HepG2 (cell line): ENCODE data around the gene HNRNPF. TPM values are rescaled to one million over a fixed set of nuclear protein-coding genes. Genes with fewer than 3 reads are reported as not detected.
A peak's percentile ranks its signal among the peaks of the same experiment; 100 is the strongest.

Experiments used
- ARNT2 ChIP-seq: sonication (generic); formaldehyde crosslinking; IDR thresholded peaks from 2 replicates; pipeline ENCODE4 v1.8.0; 2022; ENCODE audit warnings: mild to moderate bottlenecking, low read depth, missing genetic modification reagents, moderate library complexity
- ARNTL ChIP-seq: sonication (generic); formaldehyde crosslinking; IDR thresholded peaks from 2 replicates; pipeline ENCODE4 v1.4.0; 2020; ENCODE audit warnings: mild to moderate bottlenecking, missing genetic modification reagents
- ATAD3A ChIP-seq: sonication (generic); formaldehyde crosslinking; IDR thresholded peaks from 2 replicates; pipeline ENCODE4 v1.4.0; 2020; ENCODE audit warnings: missing genetic modification reagents
- CBFB ChIP-seq: sonication (generic); formaldehyde crosslinking; IDR thresholded peaks from 2 replicates; pipeline ENCODE4 v1.4.0; 2020; ENCODE audit warnings: missing genetic modification reagents
- DMAP1 ChIP-seq: IDR thresholded peaks from 2 replicates; pipeline ENCODE4 v1.6.1; 2016
- DNMT1 ChIP-seq: sonication (generic); formaldehyde crosslinking; IDR thresholded peaks from 2 replicates; pipeline ENCODE4 v1.5.1; 2020; ENCODE audit warnings: mild to moderate bottlenecking, missing genetic modification reagents
- ELF1 ChIP-seq: sonication (generic); formaldehyde crosslinking; IDR thresholded peaks from 2 replicates; pipeline ENCODE4 v1.4.0; 2020; ENCODE audit warnings: missing genetic modification reagents
- FOSL2 ChIP-seq: sonication (generic); formaldehyde crosslinking; IDR thresholded peaks from 2 replicates; pipeline ENCODE4 v1.4.0; 2020; ENCODE audit warnings: missing genetic modification reagents
- HIVEP1 ChIP-seq: sonication (generic); formaldehyde crosslinking; IDR thresholded peaks from 2 replicates; pipeline ENCODE4 v1.4.0; 2020; ENCODE audit warnings: mild to moderate bottlenecking, missing genetic modification reagents
- KAT7 ChIP-seq: IDR thresholded peaks from 2 replicates; pipeline ENCODE4 v1.6.1; 2018; ENCODE audit warnings: borderline replicate concordance, missing compliant biosample characterization
- MIXL1 ChIP-seq: IDR thresholded peaks from 2 replicates; pipeline ENCODE4 v1.6.1; 2016
- NFKB2 ChIP-seq: sonication (generic); formaldehyde crosslinking; IDR thresholded peaks from 2 replicates; pipeline ENCODE4 v1.4.0; 2020; ENCODE audit warnings: missing genetic modification reagents, borderline replicate concordance
- ONECUT2 ChIP-seq: sonication (generic); formaldehyde crosslinking; IDR thresholded peaks from 2 replicates; pipeline ENCODE4 v1.4.0; 2020; ENCODE audit warnings: missing genetic modification reagents
- RAD51 ChIP-seq: fragments of 450-650 bp; IDR thresholded peaks from 2 replicates; pipeline ENCODE4 v1.6.1; 2016; ENCODE audit warnings: borderline replicate concordance
- SMC3 ChIP-seq: IDR thresholded peaks from 2 replicates; pipeline ENCODE4 v1.6.1; 2011; ENCODE audit warnings: low read length, improper control_type of control experiment
- ZBTB2 ChIP-seq: sonication (generic); formaldehyde crosslinking; IDR thresholded peaks from 2 replicates; pipeline ENCODE4 v1.8.0; 2022; ENCODE audit warnings: low read depth, missing genetic modification reagents
- ZBTB38 ChIP-seq: sonication (generic); formaldehyde crosslinking; IDR thresholded peaks from 2 replicates; pipeline ENCODE4 v1.5.1; 2020; ENCODE audit warnings: mild to moderate bottlenecking, missing genetic modification reagents
- ZFP82 ChIP-seq: sonication (generic); formaldehyde crosslinking; IDR thresholded peaks from 2 replicates; pipeline ENCODE4 v1.5.1; 2020; ENCODE audit warnings: mild to moderate bottlenecking, missing genetic modification reagents, borderline replicate concordance
- ZNF124 ChIP-seq: sonication (generic); formaldehyde crosslinking; IDR thresholded peaks from 2 replicates; pipeline ENCODE4 v1.4.0; 2020; ENCODE audit warnings: missing genetic modification reagents
- ZNF143 ChIP-seq: sonication (generic); formaldehyde crosslinking; IDR thresholded peaks from 2 replicates; pipeline ENCODE4 v1.4.0; 2020; ENCODE audit warnings: missing genetic modification reagents
- ZNF253 ChIP-seq: sonication (generic); formaldehyde crosslinking; IDR thresholded peaks from 2 replicates; pipeline ENCODE4 v1.8.0; 2022; ENCODE audit warnings: mild to moderate bottlenecking, missing genetic modification reagents, borderline replicate concordance
- ZNF317 ChIP-seq: sonication (generic); formaldehyde crosslinking; IDR thresholded peaks from 2 replicates; pipeline ENCODE4 v1.5.0; 2020; ENCODE audit warnings: mild to moderate bottlenecking, missing genetic modification reagents
- ZNF337 ChIP-seq: sonication (generic); formaldehyde crosslinking; IDR thresholded peaks from 2 replicates; pipeline ENCODE4 v1.5.1; 2020; ENCODE audit warnings: missing genetic modification reagents, low read depth, mild to moderate bottlenecking, borderline replicate concordance
- ZNF598 ChIP-seq: sonication (generic); formaldehyde crosslinking; IDR thresholded peaks from 2 replicates; pipeline ENCODE4 v1.5.1; 2020; ENCODE audit warnings: mild to moderate bottlenecking, missing genetic modification reagents, borderline replicate concordance
- ZNF749 ChIP-seq: sonication (generic); formaldehyde crosslinking; IDR thresholded peaks from 2 replicates; pipeline ENCODE4 v1.8.0; 2022; ENCODE audit warnings: mild to moderate bottlenecking, missing genetic modification reagents, moderate library complexity, borderline replicate concordance
- ZNF841 ChIP-seq: sonication (generic); formaldehyde crosslinking; IDR thresholded peaks from 2 replicates; pipeline ENCODE4 v1.8.1; 2023; ENCODE audit warnings: missing genetic modification reagents, borderline replicate concordance
- polyA plus RNA-seq, 8 experiments: library from polyadenylated mRNA; depleted of rRNA in 3 of 8; stranded (reverse) in 7 of 8; unstranded in 1 of 8; fragments of >200 nt; fragmentation: Illumina TruSeq in 4 of 8; extraction: Trizol in 4 of 8; gene quantifications; 2 replicates each; pipeline versions ENCODE4 v1.2.1 to v1.2.3, GENCODE V29; 2011 to 2016; ENCODE audit warnings: low read depth in 4 of 8, missing spikeins in 1 of 8, mixed read lengths in 1 of 8; ENCODE audit not compliant: insufficient read depth in 1 of 8
- total RNA-seq, 5 experiments: library from RNA; depleted of rRNA; stranded (reverse); fragments of >200 nt; fragmentation: Illumina TruSeq; extraction: Trizol; gene quantifications; 2 replicates each; pipeline ENCODE4 v1.2.3, GENCODE V29; 2016; ENCODE audit warnings: low read depth in 1 of 5
- TF ChIP-seq, protein P1 (sequence below): sonication (generic); formaldehyde crosslinking; IDR thresholded peaks from 2 replicates; pipeline ENCODE4 v1.8.1; 2022; ENCODE audit warnings: mild to moderate bottlenecking, missing genetic modification reagents
- TF ChIP-seq, protein P2 (sequence below): IDR thresholded peaks from 2 replicates; pipeline ENCODE4 v1.6.1; 2016; ENCODE audit warnings: missing genetic modification reagents, missing compliant biosample characterization
- TF ChIP-seq, protein P3 (sequence below): sonication (generic); formaldehyde crosslinking; IDR thresholded peaks from 2 replicates; pipeline ENCODE4 v1.8.0; 2022; ENCODE audit warnings: mild to moderate bottlenecking, missing genetic modification reagents, moderate library complexity

Gene HNRNPF
- total and polyA plus RNA-seq, 2 of the 13 experiments (the other 11 are each of a cell fraction or from before 2014, with no cell fraction given) = 166 to 308 TPM

- TF ChIP-seq ZBTB2 (CRISPR knock-in tag) (peak; percentile 97), ZNF143 (CRISPR knock-in tag) (peak; percentile 17; the same call in 1 of the 2 replicates), ZNF841 (CRISPR knock-in tag) (peak; percentile 48; the same call in 1 of the 2 replicates), RAD51 (peak; percentile 83), ARNTL (CRISPR knock-in tag) (peak; percentile 92), ZNF749 (CRISPR knock-in tag) (peak; percentile 93), HIVEP1 (CRISPR knock-in tag) (peak; percentile 93), KAT7 (CRISPR knock-in tag) (peak; percentile 69), ZNF253 (CRISPR knock-in tag) (peak; percentile 79; the same call in 1 of the 2 replicates), DMAP1 (CRISPR knock-in tag) (peak; percentile 91), ELF1 (CRISPR knock-in tag) (peak; percentile 95), SMC3 (no peak), ZNF337 (CRISPR knock-in tag) (no peak; the same call in 1 of the 2 replicates), ONECUT2 (CRISPR knock-in tag) (no peak), DNMT1 (CRISPR knock-in tag) (peak; percentile 89; the same call in 1 of the 2 replicates), ARNT2 (CRISPR knock-in tag) (no peak; the same call in 1 of the 2 replicates), ZBTB38 (CRISPR knock-in tag) (peak; percentile 95), ZNF124 (0 out of 2 replicates have a peak, but pooled peaks have one; percentile 49), CBFB (peak; percentile 65; the same call in 1 of the 2 replicates), MIXL1 (CRISPR knock-in tag) (peak; percentile 60; the same call in 1 of the 2 replicates), NFKB2 (CRISPR knock-in tag) (peak; percentile 90), ZFP82 (no peak), ATAD3A (CRISPR knock-in tag) (0 out of 2 replicates have a peak, but pooled peaks have one; percentile 50), ZNF317 (peak; percentile 85), FOSL2 (peak; percentile 69), ZNF598 (no peak)
- TF ChIP-seq, protein P1, sequence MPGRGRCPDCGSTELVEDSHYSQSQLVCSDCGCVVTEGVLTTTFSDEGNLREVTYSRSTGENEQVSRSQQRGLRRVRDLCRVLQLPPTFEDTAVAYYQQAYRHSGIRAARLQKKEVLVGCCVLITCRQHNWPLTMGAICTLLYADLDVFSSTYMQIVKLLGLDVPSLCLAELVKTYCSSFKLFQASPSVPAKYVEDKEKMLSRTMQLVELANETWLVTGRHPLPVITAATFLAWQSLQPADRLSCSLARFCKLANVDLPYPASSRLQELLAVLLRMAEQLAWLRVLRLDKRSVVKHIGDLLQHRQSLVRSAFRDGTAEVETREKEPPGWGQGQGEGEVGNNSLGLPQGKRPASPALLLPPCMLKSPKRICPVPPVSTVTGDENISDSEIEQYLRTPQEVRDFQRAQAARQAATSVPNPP = peak; percentile 88; the same call in 1 of the 2 replicates
- TF ChIP-seq, protein P2, sequence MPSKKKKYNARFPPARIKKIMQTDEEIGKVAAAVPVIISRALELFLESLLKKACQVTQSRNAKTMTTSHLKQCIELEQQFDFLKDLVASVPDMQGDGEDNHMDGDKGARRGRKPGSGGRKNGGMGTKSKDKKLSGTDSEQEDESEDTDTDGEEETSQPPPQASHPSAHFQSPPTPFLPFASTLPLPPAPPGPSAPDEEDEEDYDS (CRISPR knock-in tag) = peak; percentile 73
- TF ChIP-seq, protein P3, sequence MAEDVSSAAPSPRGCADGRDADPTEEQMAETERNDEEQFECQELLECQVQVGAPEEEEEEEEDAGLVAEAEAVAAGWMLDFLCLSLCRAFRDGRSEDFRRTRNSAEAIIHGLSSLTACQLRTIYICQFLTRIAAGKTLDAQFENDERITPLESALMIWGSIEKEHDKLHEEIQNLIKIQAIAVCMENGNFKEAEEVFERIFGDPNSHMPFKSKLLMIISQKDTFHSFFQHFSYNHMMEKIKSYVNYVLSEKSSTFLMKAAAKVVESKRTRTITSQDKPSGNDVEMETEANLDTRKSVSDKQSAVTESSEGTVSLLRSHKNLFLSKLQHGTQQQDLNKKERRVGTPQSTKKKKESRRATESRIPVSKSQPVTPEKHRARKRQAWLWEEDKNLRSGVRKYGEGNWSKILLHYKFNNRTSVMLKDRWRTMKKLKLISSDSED (CRISPR knock-in tag) = no peak
Observed at GRCh38 chr10:43396928-43397624, 11.9 kb downstream of the HNRNPF start (continued).
